Activated T-cell treated with anti-CD3 and anti-CD28 coated beads for 48 hours (primary cell): ENCODE results near the gene NFE2L3.
"Not testable (repeated sequence)": the region's sequence is repeated elsewhere in the genome, so short reads cannot be mapped to it uniquely, and the experiment has no call there.

Experiments
- DNase-seq: peaks from one replicate; pipeline ENCODE4 v3.0.0-alpha.2; 2020; ENCODE audit warnings: low read depth

NFE2L3 gene

GRCh38 chr7:26167303-26167934 lies 15.4 kb downstream of the NFE2L3 start:
- no peak for DNase-seq

DNA sequence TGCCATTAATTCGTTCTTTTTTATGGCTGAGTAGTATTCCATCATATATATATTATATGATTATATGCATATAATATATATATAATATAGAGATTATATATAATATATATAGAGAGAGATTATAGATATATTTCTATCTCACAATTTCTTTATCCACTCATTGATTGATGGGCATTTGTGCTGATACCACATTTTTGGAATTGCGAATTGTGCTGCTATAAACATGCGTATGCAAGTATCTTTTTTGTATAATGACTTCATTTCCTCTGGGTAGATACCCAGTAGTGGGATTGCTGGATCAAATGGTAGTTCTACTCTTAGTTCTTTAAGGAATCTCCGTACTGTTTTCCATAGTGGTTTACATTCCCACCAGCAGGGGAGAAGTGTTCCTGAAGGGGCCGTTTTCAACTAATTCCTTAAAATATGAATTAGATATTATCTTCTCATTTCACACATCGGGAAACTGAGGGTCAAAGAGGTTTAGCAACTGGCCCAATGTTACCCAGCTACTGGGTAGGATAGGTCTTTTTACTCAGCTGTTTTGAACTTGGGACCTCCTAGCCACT lies 16.5 kb downstream of the NFE2L3 start:
- DNase-seq, result no peak

DNA sequence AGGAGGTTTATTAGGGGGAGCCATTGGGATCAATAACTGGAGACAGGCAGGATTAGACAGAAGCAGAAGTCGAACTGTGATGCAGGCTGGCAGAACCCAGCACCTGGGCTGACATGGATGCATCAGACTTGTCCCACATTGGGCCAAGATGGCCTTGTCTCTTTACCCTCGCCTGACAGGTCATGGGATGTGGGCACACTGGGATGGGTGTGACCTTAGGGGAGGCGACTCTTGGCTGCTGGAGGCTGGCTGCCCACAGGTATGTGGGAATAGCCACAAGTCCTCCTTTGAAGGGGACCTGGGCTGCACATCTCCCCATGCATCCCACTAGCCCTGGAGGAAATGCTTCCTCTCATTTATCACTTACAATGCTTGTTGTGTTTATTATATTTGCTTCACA lies 17.3 kb downstream of the NFE2L3 start:
- DNase-seq, result no peak

DNA sequence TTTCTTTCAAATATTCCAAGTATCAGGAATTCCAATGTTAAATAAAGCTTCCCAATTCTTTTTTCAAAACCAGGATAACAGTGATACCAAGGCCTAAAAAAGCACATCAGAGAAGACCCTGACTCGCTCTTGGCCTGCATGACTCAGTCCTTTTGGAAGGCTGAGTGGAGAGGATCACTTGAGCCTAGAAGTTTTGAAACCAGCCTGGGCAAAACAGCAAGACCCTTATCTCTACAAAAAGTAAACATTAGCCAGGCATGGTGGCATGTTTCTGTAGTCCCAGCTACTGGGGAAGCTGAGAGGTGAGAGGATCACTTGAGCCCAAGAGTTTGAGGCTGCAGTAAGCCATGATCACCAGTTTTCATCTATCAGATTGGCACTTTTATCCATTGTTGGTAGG lies 18.7 kb downstream of the NFE2L3 start:
- DNase-seq, result no peak

DNA sequence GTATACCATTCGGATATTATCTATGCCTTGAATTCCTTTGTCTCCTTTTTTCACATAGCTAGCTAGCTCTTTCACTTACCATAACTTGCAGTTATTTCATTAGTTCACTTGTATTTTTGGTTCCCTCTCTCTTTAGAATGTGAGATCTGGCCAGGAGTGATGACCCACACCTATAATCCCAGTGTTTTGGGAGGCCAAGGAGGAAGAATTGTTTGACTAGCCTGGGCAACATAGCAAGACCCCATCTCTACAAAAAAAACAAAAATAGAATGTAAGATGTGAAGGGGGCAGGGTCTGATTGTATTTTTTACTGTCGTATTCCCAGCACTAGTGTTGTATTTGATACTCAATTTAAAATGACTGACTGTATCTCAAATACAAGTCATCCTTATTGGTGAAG lies 19.6 kb downstream of the NFE2L3 start:
- DNase-seq, result no peak

DNA sequence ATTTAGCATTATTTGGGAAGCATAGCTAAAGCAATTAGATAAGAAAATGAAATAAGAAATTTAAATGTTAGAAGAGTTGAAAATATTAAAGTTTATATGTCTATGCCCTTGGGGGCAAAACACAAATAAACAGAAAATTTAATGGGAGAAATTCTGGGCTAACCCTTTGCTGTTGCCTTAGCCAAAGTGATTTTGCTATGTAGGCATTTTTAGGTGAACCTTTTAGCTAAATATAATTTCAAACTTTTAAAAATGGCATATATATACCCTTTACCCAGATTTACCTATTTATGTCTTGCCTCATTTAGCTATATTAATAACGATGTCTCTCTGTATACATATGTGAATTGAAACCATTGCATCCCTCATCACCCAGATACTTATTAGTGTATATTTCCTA lies 20.1 kb downstream of the NFE2L3 start:
- no peak for DNase-seq

DNA sequence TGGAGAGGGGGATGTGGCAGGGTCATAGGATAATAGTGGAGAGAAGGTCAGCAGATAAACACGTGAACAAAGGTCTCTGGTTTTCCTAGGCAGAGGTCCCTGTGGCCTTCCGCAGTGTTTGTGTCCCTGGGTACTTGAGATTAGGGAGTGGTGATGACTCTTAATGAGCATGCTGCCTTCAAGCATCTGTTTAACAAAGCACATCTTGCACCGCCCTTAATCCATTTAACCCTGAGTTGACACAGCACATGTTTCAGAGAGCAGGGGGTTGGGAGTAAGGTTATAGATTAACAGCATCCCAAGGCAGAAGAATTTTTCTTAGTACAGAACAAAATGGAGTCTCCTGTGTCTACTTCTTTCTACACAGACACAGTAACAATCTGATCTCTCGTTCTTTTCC lies 23.9 kb downstream of the NFE2L3 start:
- not testable (repeated sequence) for DNase-seq

DNA sequence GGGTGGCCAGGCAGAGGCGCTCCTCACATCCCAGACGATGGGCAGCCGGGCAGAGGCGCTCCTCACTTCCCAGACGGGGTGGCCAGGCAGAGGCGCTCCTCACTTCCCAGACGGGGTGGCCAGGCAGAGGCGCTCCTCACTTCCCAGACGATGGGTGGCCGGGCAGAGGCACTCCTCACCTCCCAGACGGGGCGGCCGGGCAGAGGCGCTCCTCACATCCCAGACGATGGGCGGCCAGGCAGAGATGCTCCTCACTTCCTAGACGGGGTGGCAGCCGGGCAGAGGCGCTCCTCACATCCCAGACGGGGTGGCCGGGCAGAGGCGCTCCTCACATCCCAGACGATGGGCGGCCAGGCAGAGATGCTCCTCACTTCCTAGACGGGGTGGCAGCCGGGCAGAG lies 24.7 kb downstream of the NFE2L3 start:
- not testable (repeated sequence) for DNase-seq

DNA sequence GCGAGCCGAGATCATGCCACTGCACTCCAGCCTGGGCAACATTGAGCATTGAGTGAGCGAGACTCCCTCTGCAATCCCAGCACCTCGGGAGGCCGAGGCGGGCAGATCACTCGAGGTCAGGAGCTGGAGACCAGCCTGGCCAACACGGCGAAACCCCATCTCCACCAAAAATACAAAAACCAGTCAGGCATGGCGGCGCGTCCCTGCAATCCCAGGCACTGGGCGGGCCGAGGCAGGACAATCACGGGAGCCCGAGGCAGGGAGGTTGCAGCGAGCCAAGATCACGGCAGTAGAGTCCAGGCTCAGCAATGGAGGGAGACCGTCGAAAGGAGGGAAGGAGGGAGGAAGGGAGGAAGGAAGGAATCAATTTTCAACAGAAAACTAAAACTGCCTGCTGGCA lies 25.3 kb downstream of the NFE2L3 start:
- DNase-seq, result not testable (repeated sequence)

- no peak for DNase-seq
Measured at GRCh38 chr7:26178272-26178960, 26.4 kb downstream of the NFE2L3 start.

- no peak for DNase-seq
Measured at GRCh38 chr7:26179422-26179821, 27.4 kb downstream of the NFE2L3 start.

GRCh38 chr7:26179826-26180497 lies 28.0 kb downstream of the NFE2L3 start:
- no peak for DNase-seq

GRCh38 chr7:26180792-26181198 lies 28.8 kb downstream of the NFE2L3 start:
- no peak for DNase-seq

- DNase-seq, result no peak
Measured at GRCh38 chr7:26181474-26182227, 29.7 kb downstream of the NFE2L3 start.

DNA sequence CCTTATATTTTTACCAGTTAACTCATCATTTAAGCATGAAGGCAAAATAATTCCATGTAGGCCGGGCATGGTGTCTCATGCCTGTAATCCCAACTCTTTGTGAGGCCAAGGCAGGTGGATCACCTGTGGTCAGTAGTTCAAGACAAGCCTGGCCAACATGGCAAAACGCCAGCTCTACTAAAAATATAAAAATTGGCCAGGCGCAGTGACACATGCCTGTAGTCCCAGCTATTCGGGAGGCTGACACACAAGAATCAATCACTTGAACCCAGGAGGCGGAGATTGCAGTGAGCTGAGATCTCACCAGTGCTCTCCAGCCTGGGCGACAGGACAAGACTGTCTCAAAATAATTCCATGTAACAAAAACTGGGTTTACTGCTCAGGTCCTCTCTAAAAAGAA lies 30.3 kb downstream of the NFE2L3 start:
- no peak for DNase-seq

DNA sequence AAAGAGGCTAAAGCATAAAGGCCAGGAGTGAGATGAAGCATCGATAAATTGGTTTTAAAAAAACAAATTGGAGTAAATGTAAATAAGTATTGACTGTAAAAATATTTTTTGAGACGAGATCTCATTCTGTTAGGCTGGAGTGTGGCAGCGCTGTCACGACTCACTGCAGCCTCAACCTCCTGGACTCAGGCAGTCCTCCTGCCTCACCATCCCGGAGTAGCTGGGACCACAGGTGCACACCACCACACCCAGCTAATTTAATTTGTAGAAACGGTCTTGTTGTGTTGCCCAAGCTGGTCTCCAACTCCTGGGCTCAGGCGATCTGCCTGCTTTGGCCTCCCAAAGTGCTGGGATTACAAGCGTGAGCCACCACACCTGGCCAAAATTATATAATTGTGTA lies 30.7 kb downstream of the NFE2L3 start:
- DNase-seq, result no peak

DNA sequence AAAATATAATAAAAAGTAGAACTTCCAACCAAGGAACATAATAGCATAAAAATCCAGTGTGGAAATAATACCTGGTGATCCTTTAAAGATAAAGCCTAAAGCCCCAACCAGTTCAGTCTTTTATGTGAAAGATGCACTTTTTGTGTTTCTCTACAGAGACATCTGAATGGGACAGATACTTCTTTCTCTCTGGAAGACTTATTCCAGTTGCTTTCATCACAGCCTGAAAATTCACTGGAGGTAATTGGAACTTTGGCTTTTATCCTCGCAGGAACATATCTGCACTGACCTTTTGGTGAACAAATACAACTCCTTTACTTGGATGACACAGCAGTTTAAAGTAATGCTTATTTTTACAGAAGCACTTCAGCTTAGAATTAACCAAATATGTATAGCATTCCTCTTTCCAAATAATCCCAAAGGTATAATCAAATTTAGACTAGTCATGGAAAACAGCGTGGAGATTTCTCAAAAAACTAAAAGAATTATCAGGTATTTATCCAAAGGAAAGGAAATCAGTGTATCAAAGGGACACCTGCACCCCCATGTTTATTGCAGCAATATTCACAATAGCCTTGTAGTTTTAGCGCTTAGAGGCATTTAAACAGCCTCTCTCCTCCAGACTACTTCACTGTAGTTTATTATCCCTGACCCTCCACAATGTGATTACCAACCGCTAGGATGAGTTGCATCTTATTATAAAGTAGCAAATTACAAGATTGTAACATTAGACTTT lies 31.7 kb downstream of the NFE2L3 start:
- no peak for DNase-seq

DNA sequence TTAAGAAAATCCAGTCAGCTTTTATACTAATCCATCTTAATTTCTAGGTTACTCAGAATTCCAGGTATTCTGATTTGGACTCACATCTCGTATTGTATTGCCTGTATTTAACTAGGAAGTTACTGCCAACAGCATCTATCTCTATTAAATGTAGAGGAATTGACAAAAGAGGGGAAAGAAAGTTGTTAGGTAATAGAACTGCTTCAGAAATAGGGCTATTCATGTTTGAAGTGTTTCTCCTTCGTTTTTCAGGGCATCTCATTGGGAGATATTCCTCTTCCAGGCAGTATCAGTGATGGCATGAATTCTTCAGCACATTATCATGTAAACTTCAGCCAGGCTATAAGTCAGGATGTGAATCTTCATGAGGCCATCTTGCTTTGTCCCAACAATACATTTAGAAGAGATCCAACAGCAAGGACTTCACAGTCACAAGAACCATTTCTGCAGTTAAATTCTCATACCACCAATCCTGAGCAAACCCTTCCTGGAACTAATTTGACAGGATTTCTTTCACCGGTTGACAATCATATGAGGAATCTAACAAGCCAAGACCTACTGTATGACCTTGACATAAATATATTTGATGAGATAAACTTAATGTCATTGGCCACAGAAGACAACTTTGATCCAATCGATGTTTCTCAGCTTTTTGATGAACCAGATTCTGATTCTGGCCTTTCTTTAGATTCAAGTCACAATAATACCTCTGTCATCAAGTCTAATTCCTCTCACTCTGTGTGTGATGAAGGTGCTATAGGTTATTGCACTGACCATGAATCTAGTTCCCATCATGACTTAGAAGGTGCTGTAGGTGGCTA lies 32.5 kb downstream of the NFE2L3 start:
- not testable (repeated sequence) for DNase-seq

DNA sequence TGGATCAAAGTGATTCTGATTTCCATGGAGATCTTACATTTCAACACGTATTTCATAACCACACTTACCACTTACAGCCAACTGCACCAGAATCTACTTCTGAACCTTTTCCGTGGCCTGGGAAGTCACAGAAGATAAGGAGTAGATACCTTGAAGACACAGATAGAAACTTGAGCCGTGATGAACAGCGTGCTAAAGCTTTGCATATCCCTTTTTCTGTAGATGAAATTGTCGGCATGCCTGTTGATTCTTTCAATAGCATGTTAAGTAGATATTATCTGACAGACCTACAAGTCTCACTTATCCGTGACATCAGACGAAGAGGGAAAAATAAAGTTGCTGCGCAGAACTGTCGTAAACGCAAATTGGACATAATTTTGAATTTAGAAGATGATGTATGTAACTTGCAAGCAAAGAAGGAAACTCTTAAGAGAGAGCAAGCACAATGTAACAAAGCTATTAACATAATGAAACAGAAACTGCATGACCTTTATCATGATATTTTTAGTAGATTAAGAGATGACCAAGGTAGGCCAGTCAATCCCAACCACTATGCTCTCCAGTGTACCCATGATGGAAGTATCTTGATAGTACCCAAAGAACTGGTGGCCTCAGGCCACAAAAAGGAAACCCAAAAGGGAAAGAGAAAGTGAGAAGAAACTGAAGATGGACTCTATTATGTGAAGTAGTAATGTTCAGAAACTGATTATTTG lies 33.3 kb downstream of the NFE2L3 start:
- no peak for DNase-seq

- DNase-seq, result no peak
Measured at GRCh38 chr7:26185844-26186180, 33.8 kb downstream of the NFE2L3 start.
